ENCODE data around the gene MYLK. TPM values are rescaled to one million over a fixed set of nuclear protein-coding genes. Genes with fewer than 3 reads are reported as not detected.

MYLK gene
- total RNA-seq, 1 experiment from 2014 or later: 23.0 TPM

GRCh38 chr3:123781571-123782275 lies 102.4 kb downstream of the MYLK start:
- H3K9me3 Mint-ChIP-seq (ENCODE audit: unreplicated experiment): no peaks in the 10 kb centered on the region
- no peak for TF ChIP-seq CTCF (IDR thresholded peaks at IDR 0.05; ENCODE audit: insufficient read depth in 1 of 2, low read depth in 1 of 2, low read length in 1 of 2, severe bottlenecking in 1 of 2, unreplicated experiment in 1 of 2)
- H3K4me1 Mint-ChIP-seq (ENCODE audit: low read depth, unreplicated experiment): peaks cover 33% of the 10 kb centered on the region
- no peaks in the 10 kb centered on the region for H3K27me3 Mint-ChIP-seq (ENCODE audit: insufficient read depth, unreplicated experiment)
- no peaks in the 10 kb centered on the region for H3K36me3 ChIP-seq (ENCODE audit: control insufficient read depth, insufficient read depth, low read length)
- H3K4me1 ChIP-seq: peaks cover 48% of the 10 kb centered on the region
- POLR2A ChIA-PET: no interaction called here
- no peaks in the 10 kb centered on the region for H3K9me3 ChIP-seq
- no TSS peak for BruUV-seq (replicated peaks)
- no peak overlapping the region for H3K4me3 Mint-ChIP-seq (ENCODE audit: unreplicated experiment)
- CTCF ChIA-PET: no interaction called here
- no peak overlapping the region for H3K27ac Mint-ChIP-seq (ENCODE audit: unreplicated experiment)
- no peaks in the 10 kb centered on the region for H3K36me3 Mint-ChIP-seq (ENCODE audit: insufficient read depth, unreplicated experiment)
- no peak overlapping the region for H3K4me3 ChIP-seq (ENCODE audit: low read depth, low read length)
- intact Hi-C loops (cut with micrococcal nuclease; ENCODE audit: unreplicated experiment): no loop called here
- no peaks in the 10 kb centered on the region for H3K27me3 ChIP-seq (replicated peaks; ENCODE audit: control insufficient read depth, insufficient read depth, low read length)
- no peak for DNase-seq

GRCh38 chr3:123781138-123781537 lies 103.0 kb downstream of the MYLK start:
- Mint-ChIP-seq H3K27me3 (ENCODE audit: insufficient read depth, unreplicated experiment) (no peaks in the 10 kb centered on the region), H3K36me3 (ENCODE audit: insufficient read depth, unreplicated experiment) (no peaks in the 10 kb centered on the region), H3K4me1 (ENCODE audit: low read depth, unreplicated experiment) (peaks cover 33% of the 10 kb centered on the region), H3K9me3 (ENCODE audit: unreplicated experiment) (no peaks in the 10 kb centered on the region), H3K4me3 (ENCODE audit: unreplicated experiment) (no peak overlapping the region), H3K27ac (ENCODE audit: unreplicated experiment) (peak overlapping the region; percentile 34)
- Histone ChIP-seq H3K4me3 (ENCODE audit: low read depth, low read length) (no peak overlapping the region), H3K4me1 (peaks cover 48% of the 10 kb centered on the region), H3K9me3 (no peaks in the 10 kb centered on the region), H3K27me3 (replicated peaks; ENCODE audit: control insufficient read depth, insufficient read depth, low read length) (no peaks in the 10 kb centered on the region), H3K36me3 (ENCODE audit: control insufficient read depth, insufficient read depth, low read length) (no peaks in the 10 kb centered on the region)
- CTCF ChIA-PET: no interaction called here
- no peak for TF ChIP-seq CTCF (IDR thresholded peaks at IDR 0.05; ENCODE audit: insufficient read depth in 1 of 2, low read depth in 1 of 2, low read length in 1 of 2, severe bottlenecking in 1 of 2, unreplicated experiment in 1 of 2)
- intact Hi-C loops (cut with micrococcal nuclease; ENCODE audit: unreplicated experiment): no loop called here
- no peak for DNase-seq
- no TSS peak for BruUV-seq (replicated peaks)
- POLR2A ChIA-PET: no interaction called here

- H3K36me3 Mint-ChIP-seq (ENCODE audit: insufficient read depth, unreplicated experiment): no peaks in the 10 kb centered on the region
- H3K4me3 Mint-ChIP-seq (ENCODE audit: unreplicated experiment): no peak overlapping the region
- no peaks in the 10 kb centered on the region for H3K27me3 ChIP-seq (replicated peaks; ENCODE audit: control insufficient read depth, insufficient read depth, low read length)
- peaks cover 48% of the 10 kb centered on the region for H3K4me1 ChIP-seq
- DNase-seq: no peak
- no peak overlapping the region for H3K4me3 ChIP-seq (ENCODE audit: low read depth, low read length)
- no peaks in the 10 kb centered on the region for H3K36me3 ChIP-seq (ENCODE audit: control insufficient read depth, insufficient read depth, low read length)
- H3K9me3 Mint-ChIP-seq (ENCODE audit: unreplicated experiment): no peaks in the 10 kb centered on the region
- ChIA-PET POLR2A (no interaction called here), CTCF (no interaction called here)
- no peaks in the 10 kb centered on the region for H3K27me3 Mint-ChIP-seq (ENCODE audit: insufficient read depth, unreplicated experiment)
- peaks cover 33% of the 10 kb centered on the region for H3K4me1 Mint-ChIP-seq (ENCODE audit: low read depth, unreplicated experiment)
- TF ChIP-seq CTCF (IDR thresholded peaks at IDR 0.05; ENCODE audit: insufficient read depth in 1 of 2, low read depth in 1 of 2, low read length in 1 of 2, severe bottlenecking in 1 of 2, unreplicated experiment in 1 of 2): no peak
- peak overlapping the region; percentile 34 for H3K27ac Mint-ChIP-seq (ENCODE audit: unreplicated experiment)
- BruUV-seq (replicated peaks): no TSS peak
- no peaks in the 10 kb centered on the region for H3K9me3 ChIP-seq
- intact Hi-C loops (cut with micrococcal nuclease; ENCODE audit: unreplicated experiment): no loop called here
Measured at GRCh38 chr3:123780656-123781055, 103.5 kb downstream of the MYLK start.

All from Caco-2 (cell line).